ENCODE data around the gene PLA2G4A. TPM values are rescaled to one million over a fixed set of nuclear protein-coding genes. Genes with fewer than 3 reads are reported as not detected.

PLA2G4A gene
- total and polyA plus RNA-seq, 2 experiments from 2014 or later: 1.6 to 2.9 TPM

DNA sequence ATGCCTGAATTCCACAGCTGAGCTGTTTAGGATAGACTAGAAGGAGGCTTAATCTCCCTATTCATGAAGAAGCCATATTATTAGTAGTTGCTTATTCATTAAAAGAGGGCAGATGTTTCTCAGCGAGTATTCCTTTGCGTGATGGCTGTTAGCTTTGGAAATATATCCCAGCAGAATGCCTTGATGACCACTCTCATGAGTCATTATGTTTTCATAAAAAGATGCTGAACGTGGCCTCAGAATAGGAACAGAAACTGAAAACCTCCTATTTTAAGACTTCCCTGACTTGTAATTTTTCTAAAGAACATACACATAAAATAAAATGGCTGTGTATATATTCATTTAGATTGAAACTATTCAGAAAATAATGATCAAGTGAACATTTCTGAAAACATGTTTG, 9.6 kb upstream of the PLA2G4A start:
- Histone ChIP-seq H3K27ac (no peak overlapping the region), H3K9me2 (ENCODE audit: insufficient read depth) (no peaks in the 10 kb centered on the region), H3K9me3 (ENCODE audit: low read depth) (no peaks in the 10 kb centered on the region), H3K36me3 (ENCODE audit: low read depth) (no peaks in the 10 kb centered on the region), H3K9ac (no peak overlapping the region), H3F3A (ENCODE audit: insufficient read depth) (peaks cover 6% of the 10 kb centered on the region), H4K20me1 (ENCODE audit: insufficient read depth) (no peaks in the 10 kb centered on the region), H3K27me3 (replicated peaks; ENCODE audit: insufficient read depth) (no peaks in the 10 kb centered on the region), H3K4me1 (ENCODE audit: insufficient read depth) (no peaks in the 10 kb centered on the region), H3K4me3 (no peak overlapping the region), H3K79me2 (ENCODE audit: insufficient read depth) (no peaks in the 10 kb centered on the region), H2AFZ (peak overlapping the region; percentile 0; the same call in 1 of the 2 replicates), H3K4me2 (ENCODE audit: unreplicated experiment) (no peak overlapping the region)
- no peak for TF ChIP-seq EZH2 (IDR thresholded peaks at IDR 0.05; ENCODE audit: insufficient read depth, poor library complexity, severe bottlenecking)
- no peak for TF ChIP-seq EZH2phosphoT487 (IDR thresholded peaks at IDR 0.05; ENCODE audit: insufficient read depth, low read depth)
- in situ Hi-C loops (cut with MboI): no loop called here
- WGBS, 2 experiments (ENCODE audit: low coverage in 1 of 2, low lambda C conversion rate in 2 of 2, missing lambda C conversion rate in 2 of 2): 57 to 59% methylated on average over 3 of the region's 3 CpGs
- DNase-seq: peak; percentile 65

DNA sequence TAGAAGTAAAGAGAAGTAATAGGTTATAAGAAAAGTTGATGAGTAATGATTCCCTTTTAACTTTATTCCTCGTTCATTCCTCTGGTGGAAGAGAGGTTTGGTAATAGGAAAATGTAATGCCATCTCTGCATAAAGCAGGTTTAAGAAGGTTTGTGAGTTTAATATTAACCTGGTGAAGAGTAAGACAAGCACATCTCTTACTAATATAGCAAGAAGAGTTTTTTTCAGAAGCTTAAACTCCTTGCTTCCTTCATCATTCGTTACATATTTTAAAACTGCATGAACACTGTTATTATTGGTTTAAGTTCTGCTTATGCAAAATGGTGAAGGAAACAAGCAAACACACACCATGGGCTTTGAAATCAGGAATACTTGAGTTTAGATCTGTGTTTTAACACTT, 9.2 kb upstream of the PLA2G4A start:
- TF ChIP-seq EZH2 (IDR thresholded peaks at IDR 0.05; ENCODE audit: insufficient read depth, poor library complexity, severe bottlenecking): no peak
- TF ChIP-seq EZH2phosphoT487 (IDR thresholded peaks at IDR 0.05; ENCODE audit: insufficient read depth, low read depth): no peak
- H3K9me3 ChIP-seq (ENCODE audit: low read depth): no peaks in the 10 kb centered on the region
- H3K9ac ChIP-seq: no peak overlapping the region
- no peaks in the 10 kb centered on the region for H3K9me2 ChIP-seq (ENCODE audit: insufficient read depth)
- WGBS, 2 experiments (ENCODE audit: low coverage in 1 of 2, low lambda C conversion rate in 2 of 2, missing lambda C conversion rate in 2 of 2): 69 to 71% methylated on average over 2 of the region's 2 CpGs
- in situ Hi-C loops (cut with MboI): no loop called here
- no peaks in the 10 kb centered on the region for H3K79me2 ChIP-seq (ENCODE audit: insufficient read depth)
- H3K4me2 ChIP-seq (ENCODE audit: unreplicated experiment): no peak overlapping the region
- peaks cover 6% of the 10 kb centered on the region for H3F3A ChIP-seq (ENCODE audit: insufficient read depth)
- H3K27me3 ChIP-seq (replicated peaks; ENCODE audit: insufficient read depth): no peaks in the 10 kb centered on the region
- H3K36me3 ChIP-seq (ENCODE audit: low read depth): no peaks in the 10 kb centered on the region
- H3K27ac ChIP-seq: no peak overlapping the region
- no peaks in the 10 kb centered on the region for H4K20me1 ChIP-seq (ENCODE audit: insufficient read depth)
- peak overlapping the region; percentile 0; the same call in 1 of the 2 replicates for H2AFZ ChIP-seq
- H3K4me3 ChIP-seq: no peak overlapping the region
- no peak for DNase-seq
- H3K4me1 ChIP-seq (ENCODE audit: insufficient read depth): no peaks in the 10 kb centered on the region

GRCh38 chr1:186829686-186830587, 1.2 kb downstream of the PLA2G4A start:
- peak overlapping the region; percentile 98 for H3K4me3 ChIP-seq

GRCh38 chr1:186831168-186831567, 2.4 kb downstream of the PLA2G4A start:
- no peaks in the 10 kb centered on the region for H3K36me3 ChIP-seq (ENCODE audit: low read depth)

More at GRCh38 chr1:186829686-186830587, 1.2 kb downstream of the PLA2G4A start:
- TF ChIP-seq EZH2 (IDR thresholded peaks at IDR 0.05; ENCODE audit: insufficient read depth, poor library complexity, severe bottlenecking) (no peak), EZH2phosphoT487 (IDR thresholded peaks at IDR 0.05; ENCODE audit: insufficient read depth, low read depth) (no peak)
- H3K9me3 ChIP-seq (ENCODE audit: low read depth): no peaks in the 10 kb centered on the region
- H3K9me2 ChIP-seq (ENCODE audit: insufficient read depth): no peaks in the 10 kb centered on the region
- H2AFZ ChIP-seq: peak overlapping the region; percentile 100
- peak overlapping the region; percentile 81; the same call in 1 of the 2 replicates for H3K9ac ChIP-seq
- peak overlapping the region; percentile 95 for H3K4me2 ChIP-seq (ENCODE audit: unreplicated experiment)
- in situ Hi-C loops (cut with MboI): no loop called here
- WGBS, 2 experiments (ENCODE audit: low coverage in 1 of 2, low lambda C conversion rate in 2 of 2, missing lambda C conversion rate in 2 of 2): 79 to 80% methylated on average over 14 of the region's 14 CpGs
- H3K27ac ChIP-seq: no peak overlapping the region
- H3K36me3 ChIP-seq (ENCODE audit: low read depth): no peaks in the 10 kb centered on the region
- no peaks in the 10 kb centered on the region for H3F3A ChIP-seq (ENCODE audit: insufficient read depth)
- no peak for DNase-seq
- no peaks in the 10 kb centered on the region for H3K79me2 ChIP-seq (ENCODE audit: insufficient read depth)
- H4K20me1 ChIP-seq (ENCODE audit: insufficient read depth): no peaks in the 10 kb centered on the region
- H3K4me1 ChIP-seq (ENCODE audit: insufficient read depth): 0 out of 2 replicates have a peak, but pooled peaks cover 4% of the 10 kb centered on the region
- no peaks in the 10 kb centered on the region for H3K27me3 ChIP-seq (replicated peaks; ENCODE audit: insufficient read depth)

More at GRCh38 chr1:186831168-186831567, 2.4 kb downstream of the PLA2G4A start:
- Histone ChIP-seq H4K20me1 (ENCODE audit: insufficient read depth) (no peaks in the 10 kb centered on the region), H3K27me3 (replicated peaks; ENCODE audit: insufficient read depth) (no peaks in the 10 kb centered on the region), H3K4me1 (ENCODE audit: insufficient read depth) (0 out of 2 replicates have a peak, but pooled peaks cover 4% of the 10 kb centered on the region), H2AFZ (no peak overlapping the region), H3K9ac (no peak overlapping the region), H3K79me2 (ENCODE audit: insufficient read depth) (no peaks in the 10 kb centered on the region), H3K9me2 (ENCODE audit: insufficient read depth) (no peaks in the 10 kb centered on the region), H3K4me2 (ENCODE audit: unreplicated experiment) (no peak overlapping the region), H3F3A (ENCODE audit: insufficient read depth) (no peaks in the 10 kb centered on the region), H3K27ac (no peak overlapping the region), H3K4me3 (no peak overlapping the region), H3K9me3 (ENCODE audit: low read depth) (no peaks in the 10 kb centered on the region)
- TF ChIP-seq EZH2phosphoT487 (IDR thresholded peaks at IDR 0.05; ENCODE audit: insufficient read depth, low read depth): no peak
- TF ChIP-seq EZH2 (IDR thresholded peaks at IDR 0.05; ENCODE audit: insufficient read depth, poor library complexity, severe bottlenecking): no peak
- in situ Hi-C loops (cut with MboI): no loop called here
- DNase-seq: no peak
- WGBS, 2 experiments (ENCODE audit: low coverage in 1 of 2, low lambda C conversion rate in 2 of 2, missing lambda C conversion rate in 2 of 2): 73 to 76% methylated on average over 2 of the region's 2 CpGs
